ENCODE measurements around the gene PROM1. TPM values are rescaled to one million over a fixed set of nuclear protein-coding genes. Genes with fewer than 3 reads are reported as not detected.

Gene PROM1
- total and polyA plus RNA-seq, 2 of the 13 experiments (the other 11 are each of a cell fraction or from before 2014, with no cell fraction given) = 3.9 to 16.4 TPM

GRCh38 chr4:15961781-15962510 is 121.9 kb downstream of the PROM1 start (continued):
- TF ChIP-seq ZNF318 (CRISPR knock-in tag; IDR thresholded peaks at IDR 0.05) (no peak), YEATS4 (CRISPR knock-in tag; IDR thresholded peaks at IDR 0.05; ENCODE audit: borderline replicate concordance) (no peak)

GRCh38 chr4:15958562-15958961 is 125.3 kb downstream of the PROM1 start:
- H3K4me3 ChIP-seq (replicated peaks in 1 of 3; ENCODE audit: insufficient read depth in 1 of 3, low read depth in 2 of 3, low read length in 3 of 3) = no peak overlapping the region
- no peak overlapping the region for H3K4me2 ChIP-seq (ENCODE audit: low read depth, low read length)
- no peak overlapping the region for H3K9ac ChIP-seq (ENCODE audit: insufficient read depth, low read depth, low read length)
- no peaks in the 10 kb centered on the region for H3K36me3 ChIP-seq (replicated peaks in 1 of 2; ENCODE audit: control insufficient read depth in 1 of 2, insufficient read depth in 2 of 2, low read length in 2 of 2)
- no peak for DNase-seq (ENCODE audit: low spot score)
- ChIA-PET CTCF (ENCODE audit: low intra/inter-chr PET ratio, low total read pairs) (no interaction called here), POLR2A (no interaction called here)
- no peak overlapping the region for H3K27ac ChIP-seq (ENCODE audit: extremely low read length, insufficient read depth, low read length)
- no peaks in the 10 kb centered on the region for H4K20me1 ChIP-seq (ENCODE audit: insufficient read depth, low read length)
- no peak overlapping the region for H2AFZ ChIP-seq (ENCODE audit: low read length)
- peaks cover 12% of the 10 kb centered on the region; the same call in 1 of the 2 replicates for H3K4me1 ChIP-seq (ENCODE audit: insufficient read depth, low read length)
- no TSS peak for BruUV-seq (replicated peaks)
- no peak for FAIRE-seq
- peaks cover 0 to 18% of the 10 kb centered on the region in 2 experiments; a peak in 2 of 5 replicates for H3K27me3 ChIP-seq (ENCODE audit: control insufficient read depth in 1 of 2, insufficient read depth in 2 of 2, low read length in 2 of 2)
- H3K9me3 ChIP-seq (ENCODE audit: low read length) = no peaks in the 10 kb centered on the region
- 30% methylated on average over 2 of the region's 2 CpGs for WGBS (ENCODE audit: low lambda C conversion rate)
- H3K79me2 ChIP-seq (ENCODE audit: insufficient read depth, low read length) = no peaks in the 10 kb centered on the region
- in situ Hi-C loops (cut with HindIII; ENCODE audit: extremely low pct_ligation_motif_present, low pct_unique_long_range_greater_than_20kb) = loop anchor here (5.0 kb wide), 2 partner anchors 76 to 151 kb away; no protein-coding TSS in a partner anchor
- intact Hi-C loops (cut with micrococcal nuclease; ENCODE audit: unreplicated experiment) = no loop called here
- ATAC-seq = no peak
- no peak for TF ChIP-seq ZNF235 (CRISPR knock-in tag; IDR thresholded peaks at IDR 0.05; ENCODE audit: borderline replicate concordance)
- no peak for TF ChIP-seq EP300 (IDR thresholded peaks at IDR 0.05; ENCODE audit: low read depth in 2 of 2, low read length in 2 of 2)
- TF ChIP-seq EP300 (CRISPR knock-in tag; IDR thresholded peaks at IDR 0.05; ENCODE audit: borderline replicate concordance) = no peak
- no peak for TF ChIP-seq ZBTB44 (CRISPR knock-in tag; IDR thresholded peaks at IDR 0.05)
- TF ChIP-seq GRHL1 (CRISPR knock-in tag; conservative IDR thresholded peaks at IDR 0.05) = no peak
- no peak for TF ChIP-seq ZNF264 (CRISPR knock-in tag; IDR thresholded peaks at IDR 0.05)
- TF ChIP-seq MED1 (CRISPR knock-in tag; IDR thresholded peaks at IDR 0.05) = no peak
- TF ChIP-seq EZH2 (conservative IDR thresholded peaks at IDR 0.05; ENCODE audit: low read depth, low read length) = no peak

Data from HepG2 (cell line).